Psoas muscle (tissue), 8 donors: ENCODE measurements around the gene BOC. TPM values are rescaled to one million over a fixed set of nuclear protein-coding genes. Genes with fewer than 3 reads are reported as not detected.
"Not testable (repeated sequence)": the region's sequence is repeated elsewhere in the genome, so short reads cannot be mapped to it uniquely, and the experiment has no call there.

ENCODE experiments used
- ATAC-seq, 4 donors: fragments of 200-7000 bp; cut with Tn5 transposase; one replicate each; pipeline ENCODE4 v1.9.1; 2020; ENCODE audit warnings: moderate library complexity in 3 of 4, mild to moderate bottlenecking in 2 of 4
- DNase-seq, 2 donors: peaks; one replicate each; pipeline ENCODE4 v3.0.0-alpha.2; 2020
- H3K27ac ChIP-seq: fragments of 200-600 bp; one replicate; pipeline ENCODE4 v1.8.0; 2022
- H3K27me3 ChIP-seq, 3 donors: fragments of 200-600 bp in 1 of 3; one replicate each; pipeline versions ENCODE4 v1.6.1 to v1.8.0; 2013 to 2022; ENCODE audit warnings: low read length in 2 of 3, mild to moderate bottlenecking in 2 of 3, moderate library complexity in 1 of 3; ENCODE audit not compliant: insufficient read depth in 3 of 3
- H3K36me3 ChIP-seq, 2 donors: fragments of 200-600 bp in 1 of 2; one replicate each; pipeline versions ENCODE4 v1.6.1 to v1.8.0; 2013 to 2022; ENCODE audit warnings: low read depth in 1 of 2, mild to moderate bottlenecking in 1 of 2, moderate library complexity in 1 of 2; ENCODE audit not compliant: insufficient read depth in 1 of 2
- H3K4me1 ChIP-seq: fragments of 200-600 bp; one replicate; pipeline ENCODE4 v1.8.0; 2022
- H3K4me3 ChIP-seq: fragments of 200-600 bp; one replicate; pipeline ENCODE4 v1.8.0; 2022; ENCODE audit warnings: mild to moderate bottlenecking
- H3K9me3 ChIP-seq: fragments of 200-600 bp; one replicate; pipeline ENCODE4 v1.8.0; 2022
- WGBS, 3 donors: extraction: QIAGEN DNeasy Blood & Tissue Kit; methylation state at CpG; one replicate each; pipeline versions ENCODE4 v1.1.6 to v1.1.7; 2013; 5-methylcytosine and 5-hydroxymethylcytosine counted together
- intact Hi-C, 2 donors: fragments of 100-400 bp; cut with DNase I; formaldehyde crosslinking; loops; one replicate each; pipeline versions ENCODE4 v1.11.0 to v1.14.2; 2022
- polyA plus RNA-seq, 3 donors: library from polyadenylated mRNA; stranded (reverse); fragments of 200-250 nt; gene quantifications; one replicate each; pipeline ENCODE4 v1.2.3, GENCODE V29; 2013
- total RNA-seq, 4 donors: library from RNA; stranded (reverse); fragmentation: NEBNext Ultra II Directional in 2 of 4; extraction: Animal tissue kit (Norgen Biotek cat#: 25700) in 2 of 4; gene quantifications; one replicate each; pipeline versions ENCODE4 v1.2.1 to v1.2.4, GENCODE V29; 2021 to 2023
- TF ChIP-seq, protein P1 (sequence below): fragments of 200-600 bp; IDR thresholded peaks from one replicate; pipeline ENCODE4 v1.8.0; 2022; ENCODE audit warnings: antibody characterized with exemption
- donor health status: healthy with polysubstance abuse.
- donor health status: DM: no; HTN: no; CAD: no; lungs with moderate emphysema.
- donor health status: Bipolar disorder and iron deficiency.
- donor health status: healthy.
- donor health status: DM: yes; HTN: yes; CAD: no.
- donor health status: DM: no; HTN: no; CAD: no.
- donor health status: DM: no; HTN: no; CAD: no.
- donor health status: DM: yes; HTN: yes; CAD: no.

The BOC gene
- total and polyA plus RNA-seq, 7 donors = 1.1 to 15.4 (median 3.8) TPM

GRCh38 chr3:113170771-113171170 is 40.6 kb upstream of the BOC start:
- H3K4me1 ChIP-seq = peaks cover 15% of the 10 kb centered on the region
- no peaks in the 10 kb centered on the region for H3K36me3 ChIP-seq
- H3K9me3 ChIP-seq = no peaks in the 10 kb centered on the region
- 95 to 97% (median 96%) methylated on average over 7 of the region's 7 CpGs for WGBS, 3 donors
- H3K27ac ChIP-seq = no peak overlapping the region
- no peak overlapping the region for H3K4me3 ChIP-seq
- no peak for ATAC-seq
- intact Hi-C loops = no loop called here
- DNase-seq = no peak
- TF ChIP-seq, protein P1, sequence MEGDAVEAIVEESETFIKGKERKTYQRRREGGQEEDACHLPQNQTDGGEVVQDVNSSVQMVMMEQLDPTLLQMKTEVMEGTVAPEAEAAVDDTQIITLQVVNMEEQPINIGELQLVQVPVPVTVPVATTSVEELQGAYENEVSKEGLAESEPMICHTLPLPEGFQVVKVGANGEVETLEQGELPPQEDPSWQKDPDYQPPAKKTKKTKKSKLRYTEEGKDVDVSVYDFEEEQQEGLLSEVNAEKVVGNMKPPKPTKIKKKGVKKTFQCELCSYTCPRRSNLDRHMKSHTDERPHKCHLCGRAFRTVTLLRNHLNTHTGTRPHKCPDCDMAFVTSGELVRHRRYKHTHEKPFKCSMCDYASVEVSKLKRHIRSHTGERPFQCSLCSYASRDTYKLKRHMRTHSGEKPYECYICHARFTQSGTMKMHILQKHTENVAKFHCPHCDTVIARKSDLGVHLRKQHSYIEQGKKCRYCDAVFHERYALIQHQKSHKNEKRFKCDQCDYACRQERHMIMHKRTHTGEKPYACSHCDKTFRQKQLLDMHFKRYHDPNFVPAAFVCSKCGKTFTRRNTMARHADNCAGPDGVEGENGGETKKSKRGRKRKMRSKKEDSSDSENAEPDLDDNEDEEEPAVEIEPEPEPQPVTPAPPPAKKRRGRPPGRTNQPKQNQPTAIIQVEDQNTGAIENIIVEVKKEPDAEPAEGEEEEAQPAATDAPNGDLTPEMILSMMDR = no peak
- no peaks in the 10 kb centered on the region for H3K27me3 ChIP-seq

GRCh38 chr3:113171675-113172300 is 39.6 kb upstream of the BOC start:
- ATAC-seq, H3K36me3 ChIP-seq, H3K27ac ChIP-seq, H3K4me1 ChIP-seq, H3K9me3 ChIP-seq, H3K4me3 ChIP-seq, intact Hi-C loops, H3K27me3 ChIP-seq, DNase-seq: not testable (repeated sequence)
- 89 to 96% (median 92%) methylated on average over 5 of the region's 5 CpGs for WGBS, 3 donors

GRCh38 chr3:113173102-113173501 is 38.3 kb upstream of the BOC start:
- WGBS, 3 donors = 88 to 95% (median 90%) methylated on average over 2 of the region's 2 CpGs
- Histone ChIP-seq H3K4me3 (no peak overlapping the region), H3K4me1 (no peaks in the 10 kb centered on the region), H3K27me3 (peaks cover 0 to 5% (median 0%) of the 10 kb centered on the region in 3 donors), H3K27ac (no peak overlapping the region), H3K36me3 (no peaks in the 10 kb centered on the region), H3K9me3 (no peaks in the 10 kb centered on the region)
- DNase-seq = no peak
- no peak for ATAC-seq
- TF ChIP-seq, protein P1 = no peak
- intact Hi-C loops = no loop called here

DNA sequence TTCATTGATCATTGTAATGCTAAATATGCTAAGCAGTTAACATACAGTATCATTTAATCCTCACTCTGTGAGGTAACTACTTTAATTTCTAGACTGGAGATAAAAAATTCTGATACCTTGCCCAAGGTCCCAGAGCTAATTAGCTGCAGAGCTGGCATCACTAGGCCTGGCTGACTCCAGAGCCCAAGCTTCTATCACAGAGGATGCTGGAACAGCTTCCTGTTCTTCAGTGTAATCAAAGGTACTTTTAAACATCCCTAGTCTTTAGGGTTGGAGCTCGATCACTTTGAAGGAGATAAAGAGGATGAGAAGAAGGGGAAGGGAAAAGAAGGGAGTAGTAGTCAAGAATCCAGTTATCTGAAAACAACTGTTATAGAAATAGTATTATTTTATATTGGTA is 37.1 kb upstream of the BOC start:
- DNase-seq (no peak), ATAC-seq (no peak)
- WGBS, 3 donors = 83 to 97% (median 83%) methylated on average over 1 of the region's 1 CpG

GRCh38 chr3:113174801-113175485 is 36.4 kb upstream of the BOC start:
- Histone ChIP-seq H3K27ac (no peak overlapping the region), H3K36me3 (no peaks in the 10 kb centered on the region), H3K4me3 (no peak overlapping the region), H3K4me1 (no peaks in the 10 kb centered on the region), H3K27me3 (peaks cover 0 to 5% (median 0%) of the 10 kb centered on the region in 3 donors), H3K9me3 (no peaks in the 10 kb centered on the region)
- DNase-seq = no peak
- TF ChIP-seq, protein P1 = no peak
- intact Hi-C loops = no loop called here
- ATAC-seq = no peak
- WGBS, 3 donors = 70 to 77% (median 72%) methylated on average over 7 of the region's 7 CpGs

More for the DNA sequence above, 37.1 kb upstream of the BOC start:
- Histone ChIP-seq H3K27me3 (peaks cover 0 to 5% (median 0%) of the 10 kb centered on the region in 3 donors), H3K36me3 (no peaks in the 10 kb centered on the region), H3K4me1 (no peaks in the 10 kb centered on the region), H3K9me3 (no peaks in the 10 kb centered on the region), H3K4me3 (no peak overlapping the region), H3K27ac (no peak overlapping the region)
- intact Hi-C loops = no loop called here
- TF ChIP-seq, protein P1 = no peak
